Omental fat pad (tissue), 4 donors: ENCODE measurements around the gene UBE2F. TPM values are rescaled to one million over a fixed set of nuclear protein-coding genes. Genes with fewer than 3 reads are reported as not detected.

ENCODE experiments used
- ATAC-seq: fragments of 150-250 bp; one replicate; pipeline ENCODE4 v1.9.1; 2016; ENCODE audit warnings: mild to moderate bottlenecking, moderate library complexity; ENCODE audit not compliant: low FRiP score
- DNase-seq: peaks from one replicate; pipeline ENCODE4 v3.0.0-alpha.2; 2019; ENCODE audit warnings: low spot score
- total RNA-seq, 4 donors: library from RNA; depleted of rRNA; stranded (reverse); fragments of >200 nt; gene quantifications; one replicate each; pipeline ENCODE4 v1.1.0, GENCODE V29; 2016
- TF ChIP-seq, protein P1 (sequence below), 3 donors: fragments of 450-650 bp; IDR thresholded peaks; one replicate each; pipeline ENCODE4 v1.5.1; 2016 to 2017; ENCODE audit warnings: antibody characterized with exemption in 3 of 3, mild to moderate bottlenecking in 3 of 3, moderate library complexity in 2 of 3

The UBE2F gene
- total RNA-seq, 4 donors from 2014 or later, result 36.3 to 59.9 (median 51.3) TPM

DNA sequence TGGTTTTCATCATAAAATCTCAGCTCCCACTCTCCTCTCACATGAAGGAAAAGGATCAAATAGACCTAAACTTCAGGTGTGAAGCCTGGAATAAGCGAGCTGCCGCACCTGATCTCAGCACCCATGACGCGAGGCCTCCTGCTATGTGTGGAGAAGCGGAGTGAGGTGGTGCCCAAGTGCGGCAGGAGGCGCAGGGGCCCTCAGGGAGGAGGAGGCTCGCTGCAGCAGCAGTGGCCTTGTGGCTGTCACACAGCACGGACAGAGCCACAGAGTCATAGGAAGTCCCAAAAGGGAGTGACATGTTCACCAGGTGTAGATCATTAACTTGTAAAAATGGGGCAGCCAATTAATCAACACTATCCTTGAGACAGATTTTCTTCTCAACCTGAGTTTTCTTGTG is 103.1 kb downstream of the UBE2F start:
- DNase-seq (no peak), ATAC-seq (no peak)
- TF ChIP-seq, protein P1, sequence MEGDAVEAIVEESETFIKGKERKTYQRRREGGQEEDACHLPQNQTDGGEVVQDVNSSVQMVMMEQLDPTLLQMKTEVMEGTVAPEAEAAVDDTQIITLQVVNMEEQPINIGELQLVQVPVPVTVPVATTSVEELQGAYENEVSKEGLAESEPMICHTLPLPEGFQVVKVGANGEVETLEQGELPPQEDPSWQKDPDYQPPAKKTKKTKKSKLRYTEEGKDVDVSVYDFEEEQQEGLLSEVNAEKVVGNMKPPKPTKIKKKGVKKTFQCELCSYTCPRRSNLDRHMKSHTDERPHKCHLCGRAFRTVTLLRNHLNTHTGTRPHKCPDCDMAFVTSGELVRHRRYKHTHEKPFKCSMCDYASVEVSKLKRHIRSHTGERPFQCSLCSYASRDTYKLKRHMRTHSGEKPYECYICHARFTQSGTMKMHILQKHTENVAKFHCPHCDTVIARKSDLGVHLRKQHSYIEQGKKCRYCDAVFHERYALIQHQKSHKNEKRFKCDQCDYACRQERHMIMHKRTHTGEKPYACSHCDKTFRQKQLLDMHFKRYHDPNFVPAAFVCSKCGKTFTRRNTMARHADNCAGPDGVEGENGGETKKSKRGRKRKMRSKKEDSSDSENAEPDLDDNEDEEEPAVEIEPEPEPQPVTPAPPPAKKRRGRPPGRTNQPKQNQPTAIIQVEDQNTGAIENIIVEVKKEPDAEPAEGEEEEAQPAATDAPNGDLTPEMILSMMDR (IDR thresholded peaks at IDR 0.05), result no peak

- ATAC-seq, result no peak
- no peak for DNase-seq
- TF ChIP-seq, protein P1 (IDR thresholded peaks at IDR 0.05), result no peak
Observed at GRCh38 chr2:238075397-238075796, 108.6 kb downstream of the UBE2F start.

GRCh38 chr2:238077292-238077691 is 110.5 kb downstream of the UBE2F start:
- ATAC-seq (no peak), DNase-seq (no peak)

GRCh38 chr2:238079874-238080327 is 113.1 kb downstream of the UBE2F start:
- DNase-seq (no peak), ATAC-seq (no peak)
- TF ChIP-seq, protein P1 (IDR thresholded peaks at IDR 0.05), result no peak

More at GRCh38 chr2:238077292-238077691, 110.5 kb downstream of the UBE2F start:
- TF ChIP-seq, protein P1 (IDR thresholded peaks at IDR 0.05), result no peak

DNA sequence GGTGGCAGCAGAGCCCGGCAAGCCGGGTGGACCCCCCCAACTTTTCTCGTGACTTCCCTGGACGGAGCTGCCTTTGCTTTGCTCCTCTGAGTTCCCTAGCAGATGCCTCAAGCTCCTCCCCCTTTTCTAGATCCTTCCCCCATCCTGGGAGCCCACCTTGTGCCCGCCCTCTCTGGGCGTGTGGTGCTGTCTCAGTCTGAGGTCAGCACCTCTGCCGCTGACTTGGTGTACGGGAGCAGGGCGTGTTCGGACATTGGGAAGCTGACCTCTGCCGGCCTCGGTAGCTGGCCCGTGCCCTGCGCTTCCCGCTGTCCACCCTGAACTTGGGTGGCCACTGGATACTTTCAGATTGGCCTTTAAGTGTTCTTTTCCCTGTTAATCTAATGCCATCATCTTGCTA is 113.7 kb downstream of the UBE2F start:
- ATAC-seq (no peak), DNase-seq (no peak)
- TF ChIP-seq, protein P1 (IDR thresholded peaks at IDR 0.05), result no peak

DNA sequence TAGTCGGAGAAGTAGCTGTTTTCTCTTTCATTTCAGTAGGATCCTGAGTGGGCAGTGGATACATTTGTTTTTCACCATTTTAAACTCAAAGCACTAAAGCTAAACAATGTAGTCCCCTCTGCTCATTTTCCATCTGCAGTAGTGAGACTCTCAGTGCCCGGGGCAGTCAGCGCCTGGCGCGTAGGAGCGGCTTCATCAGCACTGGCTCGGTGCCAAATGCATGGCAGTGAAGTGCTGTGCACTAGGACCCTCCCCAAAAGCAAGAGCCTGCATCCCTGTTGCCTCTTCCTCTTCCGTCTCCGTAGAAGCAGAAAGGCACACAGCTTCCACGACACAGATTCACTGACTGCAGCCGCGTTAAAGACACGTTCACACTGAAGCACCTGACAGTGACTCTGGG is 114.3 kb downstream of the UBE2F start:
- DNase-seq (no peak), ATAC-seq (no peak)
- TF ChIP-seq, protein P1 (IDR thresholded peaks at IDR 0.05), result no peak

DNA sequence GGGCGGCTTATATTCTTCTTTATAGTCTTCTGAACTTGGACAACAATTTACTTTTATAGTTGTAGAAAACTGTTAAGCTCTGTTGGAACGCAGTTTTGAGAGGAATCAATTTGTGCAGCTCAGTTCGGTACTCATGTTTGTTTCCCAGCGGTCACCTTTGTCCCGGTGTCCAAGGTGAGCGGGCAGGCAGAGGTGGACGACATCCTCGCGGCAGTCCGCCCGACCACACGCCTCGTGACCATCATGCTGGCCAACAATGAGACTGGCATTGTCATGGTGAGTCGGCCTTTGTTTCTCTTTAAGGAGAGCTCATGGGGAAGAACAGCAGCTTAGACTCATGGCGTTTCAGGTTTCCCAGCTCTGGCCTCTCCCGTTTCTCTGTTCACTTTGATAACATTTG is 114.7 kb downstream of the UBE2F start:
- DNase-seq (no peak), ATAC-seq (no peak)
- TF ChIP-seq, protein P1 (IDR thresholded peaks at IDR 0.05), result no peak
